ENCODE results near the gene CELF4. TPM values are rescaled to one million over a fixed set of nuclear protein-coding genes. Genes with fewer than 3 reads are reported as not detected.
A peak's percentile ranks its signal among the peaks of the same experiment; 100 is the strongest.

The CELF4 gene
- total RNA-seq, 1 donor from 2014 or later: 2.3 TPM

DNA sequence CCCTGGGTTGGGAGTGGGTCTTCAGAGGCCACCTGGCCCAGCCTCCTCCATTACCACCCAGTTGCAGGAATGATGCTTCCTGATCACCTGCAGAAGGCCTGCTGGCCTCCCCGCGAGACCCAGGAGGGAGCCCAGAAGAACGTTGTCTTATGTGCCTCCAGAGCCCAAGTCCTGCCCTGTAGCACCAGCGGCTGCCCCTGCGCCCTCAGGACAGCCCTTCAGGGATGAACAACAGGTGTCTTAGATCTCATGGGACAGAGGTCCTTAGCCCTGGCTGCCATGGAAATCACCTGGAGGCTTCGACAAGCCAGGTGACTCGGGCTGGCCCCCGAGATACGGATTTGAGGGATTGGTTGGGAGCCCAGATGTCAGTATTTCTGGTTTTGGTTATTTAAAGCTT is 278.8 kb downstream of the CELF4 start:
- TF ChIP-seq, protein P1, sequence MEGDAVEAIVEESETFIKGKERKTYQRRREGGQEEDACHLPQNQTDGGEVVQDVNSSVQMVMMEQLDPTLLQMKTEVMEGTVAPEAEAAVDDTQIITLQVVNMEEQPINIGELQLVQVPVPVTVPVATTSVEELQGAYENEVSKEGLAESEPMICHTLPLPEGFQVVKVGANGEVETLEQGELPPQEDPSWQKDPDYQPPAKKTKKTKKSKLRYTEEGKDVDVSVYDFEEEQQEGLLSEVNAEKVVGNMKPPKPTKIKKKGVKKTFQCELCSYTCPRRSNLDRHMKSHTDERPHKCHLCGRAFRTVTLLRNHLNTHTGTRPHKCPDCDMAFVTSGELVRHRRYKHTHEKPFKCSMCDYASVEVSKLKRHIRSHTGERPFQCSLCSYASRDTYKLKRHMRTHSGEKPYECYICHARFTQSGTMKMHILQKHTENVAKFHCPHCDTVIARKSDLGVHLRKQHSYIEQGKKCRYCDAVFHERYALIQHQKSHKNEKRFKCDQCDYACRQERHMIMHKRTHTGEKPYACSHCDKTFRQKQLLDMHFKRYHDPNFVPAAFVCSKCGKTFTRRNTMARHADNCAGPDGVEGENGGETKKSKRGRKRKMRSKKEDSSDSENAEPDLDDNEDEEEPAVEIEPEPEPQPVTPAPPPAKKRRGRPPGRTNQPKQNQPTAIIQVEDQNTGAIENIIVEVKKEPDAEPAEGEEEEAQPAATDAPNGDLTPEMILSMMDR (IDR thresholded peaks at IDR 0.05; ENCODE audit: unreplicated experiment): no peak
- no peak for DNase-seq (ENCODE audit: low spot score in 2 of 2, unreplicated experiment in 2 of 2)
- Mint-ChIP-seq H3K4me1 (peaks cover 12% of the 10 kb centered on the region), H3K9me3 (no peaks in the 10 kb centered on the region), H3K4me3 (no peak overlapping the region), H3K27me3 (ENCODE audit: low read depth) (peaks cover 33% of the 10 kb centered on the region), H3K36me3 (no peaks in the 10 kb centered on the region), H3K27ac (no peak overlapping the region)

DNA sequence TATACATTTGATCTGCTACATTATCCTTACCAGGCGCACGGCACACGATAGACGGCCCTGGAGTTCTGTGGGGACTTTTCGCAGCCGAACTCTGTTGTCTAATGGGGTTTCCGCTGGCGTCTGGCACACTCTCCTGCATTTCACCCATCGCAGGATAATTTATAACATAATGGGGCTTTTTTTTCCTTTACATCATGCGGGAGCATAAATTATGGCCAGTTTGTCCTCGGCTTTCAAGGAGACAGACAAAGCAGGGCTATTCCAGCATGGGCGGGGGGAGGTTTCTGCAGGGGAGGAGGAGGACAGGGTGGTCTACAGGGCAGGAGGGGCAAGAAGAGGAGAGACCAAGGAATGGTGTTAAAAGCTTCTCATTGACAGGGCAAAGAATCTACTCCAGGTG is 279.8 kb downstream of the CELF4 start:
- Mint-ChIP-seq H3K9me3 (no peaks in the 10 kb centered on the region), H3K27me3 (ENCODE audit: low read depth) (peaks cover 42% of the 10 kb centered on the region), H3K27ac (no peak overlapping the region), H3K4me3 (no peak overlapping the region), H3K36me3 (no peaks in the 10 kb centered on the region), H3K4me1 (peaks cover 12% of the 10 kb centered on the region)
- DNase-seq (ENCODE audit: low spot score in 2 of 2, unreplicated experiment in 2 of 2): no peak
- TF ChIP-seq, protein P1 (IDR thresholded peaks at IDR 0.05; ENCODE audit: unreplicated experiment): no peak

DNA sequence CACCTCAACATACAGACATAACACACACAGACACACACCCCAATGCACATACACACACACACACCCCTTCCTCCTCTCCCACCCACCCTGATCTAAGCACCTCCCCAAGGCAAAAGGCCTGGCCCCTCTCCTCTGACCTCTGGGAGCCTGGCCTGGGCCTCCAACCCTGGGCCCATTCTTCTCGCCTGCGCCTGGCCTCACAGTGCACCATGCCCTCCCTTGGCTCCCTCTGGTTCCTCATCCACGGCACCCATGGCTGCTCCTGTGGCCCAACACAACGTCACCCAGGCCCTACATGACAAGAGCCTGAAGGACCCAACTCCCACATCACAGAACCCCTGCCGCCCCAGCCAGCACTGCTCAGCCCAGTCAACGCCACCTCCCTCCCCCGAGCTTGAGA is 281.3 kb downstream of the CELF4 start:
- Mint-ChIP-seq H3K4me1 (peaks cover 12% of the 10 kb centered on the region), H3K36me3 (no peaks in the 10 kb centered on the region), H3K4me3 (no peak overlapping the region), H3K27me3 (ENCODE audit: low read depth) (peaks cover 58% of the 10 kb centered on the region), H3K27ac (no peak overlapping the region), H3K9me3 (no peaks in the 10 kb centered on the region)
- TF ChIP-seq, protein P1 (IDR thresholded peaks at IDR 0.05; ENCODE audit: unreplicated experiment): no peak
- DNase-seq (ENCODE audit: low spot score in 2 of 2, unreplicated experiment in 2 of 2): no peak

DNA sequence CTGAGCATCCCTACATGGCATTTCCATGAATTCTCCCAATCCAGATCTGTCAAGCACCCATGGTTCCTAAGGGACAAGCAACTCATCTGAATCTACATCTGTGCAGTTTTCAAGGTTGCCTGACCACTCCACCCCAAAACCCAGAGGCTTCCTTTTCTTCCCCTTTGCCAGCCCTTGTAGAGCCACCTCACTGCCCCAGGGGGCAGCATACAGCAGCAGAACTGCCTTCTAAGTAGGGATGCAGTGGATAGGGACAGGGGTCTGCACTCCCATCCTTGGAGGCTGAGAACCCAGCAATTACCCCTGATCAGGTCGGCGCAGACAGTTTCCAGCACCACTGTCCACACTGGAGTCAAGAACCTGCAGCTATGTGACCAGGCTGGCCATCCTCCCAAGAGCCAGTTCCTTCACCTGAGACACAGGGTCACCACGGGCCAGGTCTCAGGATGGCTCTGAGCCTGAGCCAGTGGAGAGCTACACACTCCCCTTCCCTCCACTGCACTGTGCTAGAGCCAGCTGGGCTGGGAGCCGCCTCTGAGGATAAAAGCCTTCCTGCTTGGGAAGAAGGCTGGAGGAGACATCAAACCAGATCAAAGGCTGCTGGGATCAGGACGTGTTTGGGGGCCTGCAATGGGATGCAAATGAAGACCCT is 283.1 kb downstream of the CELF4 start:
- Mint-ChIP-seq H3K9me3 (no peaks in the 10 kb centered on the region), H3K36me3 (no peaks in the 10 kb centered on the region), H3K4me1 (peaks cover 12% of the 10 kb centered on the region), H3K27ac (no peak overlapping the region), H3K4me3 (no peak overlapping the region), H3K27me3 (ENCODE audit: low read depth) (peaks cover 70% of the 10 kb centered on the region)
- DNase-seq (ENCODE audit: low spot score in 2 of 2, unreplicated experiment in 2 of 2): no peak
- TF ChIP-seq, protein P1 (IDR thresholded peaks at IDR 0.05; ENCODE audit: unreplicated experiment): peak; percentile 26

DNA sequence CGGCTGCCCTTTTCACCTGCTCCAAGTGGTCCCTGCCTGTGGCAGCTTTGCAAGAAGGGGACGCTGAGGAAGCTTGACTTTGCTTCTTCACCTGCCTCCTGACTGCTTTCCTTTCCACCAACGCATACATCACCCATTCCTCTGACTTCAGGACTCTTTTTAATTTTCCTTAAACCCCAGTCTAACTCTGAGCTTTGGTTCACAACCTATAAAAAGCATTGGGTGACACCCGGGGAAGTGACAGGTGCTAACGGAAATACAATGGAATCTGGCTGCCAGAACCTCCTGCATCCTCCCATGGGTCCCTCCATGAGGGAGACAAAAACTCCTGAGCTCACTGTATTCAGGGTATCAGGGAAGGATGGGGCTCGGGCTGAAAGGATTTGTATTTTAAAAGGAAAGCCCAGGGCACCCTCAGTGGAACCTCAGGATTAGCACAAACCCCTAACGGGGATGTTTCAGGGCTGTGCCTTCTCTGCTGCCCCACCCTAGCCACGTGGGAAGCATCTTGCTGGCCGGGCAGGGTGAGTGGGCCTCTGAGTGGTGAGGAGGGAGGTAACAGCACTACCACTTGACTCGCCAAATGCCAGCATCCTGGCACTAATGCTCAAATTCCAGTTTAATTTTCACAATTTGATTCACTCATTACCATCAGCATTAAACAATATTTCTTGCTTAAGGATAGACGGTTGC is 284.8 kb downstream of the CELF4 start:
- Mint-ChIP-seq H3K9me3 (no peaks in the 10 kb centered on the region), H3K4me3 (no peak overlapping the region), H3K27me3 (ENCODE audit: low read depth) (peaks cover 75% of the 10 kb centered on the region), H3K4me1 (peaks cover 6% of the 10 kb centered on the region), H3K36me3 (no peaks in the 10 kb centered on the region), H3K27ac (no peak overlapping the region)
- no peak for DNase-seq (ENCODE audit: low spot score in 2 of 2, unreplicated experiment in 2 of 2)
- TF ChIP-seq, protein P1 (IDR thresholded peaks at IDR 0.05; ENCODE audit: unreplicated experiment): no peak

Data from mesothelial cell of epicardium (in vitro differentiated cells).